Astrocyte (in vitro differentiated cells and primary cell): ENCODE results near the gene MYO5B. TPM values are rescaled to one million over a fixed set of nuclear protein-coding genes. Genes with fewer than 3 reads are reported as not detected.

Experiments
- DNase-seq: peaks from one replicate; pipeline ENCODE4 v3.0.0-alpha.2; 2010; ENCODE audit warnings: low read depth
- FAIRE-seq: peaks from 2 replicates; lab custom pipeline; 2011; peaks lifted over from hg19 to GRCh38; lab: Jason Lieb, UNC
- H2AFZ ChIP-seq: 2 replicates; pipeline ENCODE4 v1.6.0; 2012; ENCODE audit warnings: low read depth, low read length, inconsistent platforms
- H3K27ac ChIP-seq: 2 replicates; pipeline ENCODE4 v1.5.1; 2011; ENCODE audit warnings: low read depth, low read length, inconsistent platforms
- H3K27me3 ChIP-seq: 2 replicates; pipeline ENCODE4 v1.6.0; 2011; ENCODE audit warnings: low read length, inconsistent platforms; ENCODE audit not compliant: insufficient read depth
- H3K36me3 ChIP-seq: 2 replicates; pipeline ENCODE4 v1.5.1; 2011; ENCODE audit warnings: low read length, inconsistent platforms; ENCODE audit not compliant: insufficient read depth
- H3K4me1 ChIP-seq: 2 replicates; pipeline ENCODE4 v1.5.1; 2011; ENCODE audit warnings: low read length, inconsistent platforms; ENCODE audit not compliant: insufficient read depth
- H3K4me2 ChIP-seq: 2 replicates; pipeline ENCODE4 v1.6.0; 2012; ENCODE audit warnings: low read length, inconsistent platforms
- H3K4me3 ChIP-seq: 2 replicates; pipeline ENCODE4 v1.5.1; 2011; ENCODE audit warnings: low read depth, mild to moderate bottlenecking, low read length, inconsistent platforms; ENCODE audit not compliant: insufficient read depth
- H3K79me2 ChIP-seq: 2 replicates; pipeline ENCODE4 v1.6.0; 2012; ENCODE audit warnings: mild to moderate bottlenecking, low read length, inconsistent platforms; ENCODE audit not compliant: insufficient read depth
- H3K9ac ChIP-seq: 2 replicates; pipeline ENCODE4 v1.6.0; 2012; ENCODE audit warnings: mild to moderate bottlenecking, low read length, inconsistent platforms
- H3K9me3 ChIP-seq: 2 replicates; pipeline ENCODE4 v1.5.1; 2012; ENCODE audit warnings: low read depth, mild to moderate bottlenecking, low read length, inconsistent platforms; ENCODE audit not compliant: insufficient read depth
- H4K20me1 ChIP-seq: 2 replicates; pipeline ENCODE4 v1.6.0; 2012; ENCODE audit warnings: low read length, inconsistent platforms; ENCODE audit not compliant: insufficient read depth
- H3K27ac Mint-ChIP-seq: one replicate; pipeline ENCODE4 v1.8.0; 2021; ENCODE audit warnings: mild to moderate bottlenecking, mixed read lengths; ENCODE audit not compliant: unreplicated experiment
- H3K27me3 Mint-ChIP-seq: one replicate; pipeline ENCODE4 v1.8.0; 2021; ENCODE audit warnings: low read depth, mixed read lengths; ENCODE audit not compliant: unreplicated experiment
- H3K36me3 Mint-ChIP-seq: one replicate; pipeline ENCODE4 v1.8.0; 2021; ENCODE audit warnings: low read depth, mixed read lengths; ENCODE audit not compliant: unreplicated experiment
- H3K4me1 Mint-ChIP-seq: one replicate; pipeline ENCODE4 v1.8.0; 2021; ENCODE audit warnings: low read depth, mixed read lengths; ENCODE audit not compliant: unreplicated experiment
- H3K4me3 Mint-ChIP-seq: one replicate; pipeline ENCODE4 v1.8.0; 2021; ENCODE audit warnings: mild to moderate bottlenecking, moderate library complexity, mixed read lengths; ENCODE audit not compliant: unreplicated experiment
- H3K9me3 Mint-ChIP-seq: one replicate; pipeline ENCODE4 v1.8.0; 2021; ENCODE audit warnings: mild to moderate bottlenecking, mixed read lengths; ENCODE audit not compliant: unreplicated experiment
- EZH2 ChIP-seq: IDR thresholded peaks from 2 replicates; pipeline ENCODE4 v1.6.1; 2012; ENCODE audit warnings: mild to moderate bottlenecking, low read length, inconsistent platforms; ENCODE audit not compliant: insufficient read depth
- total RNA-seq: library from RNA; stranded (reverse); gene quantifications from 2 replicates; pipeline ENCODE4 v1.2.1, GENCODE V29; 2021
- TF ChIP-seq, protein P1 (sequence below): IDR thresholded peaks from 2 replicates; pipeline ENCODE4 v1.5.1; 2011; ENCODE audit warnings: low read depth, mild to moderate bottlenecking, inconsistent platforms, low read length, moderate library complexity; ENCODE audit not compliant: insufficient read depth

Gene MYO5B
- total RNA-seq, 1 donor from 2014 or later = 8.3 TPM

DNA sequence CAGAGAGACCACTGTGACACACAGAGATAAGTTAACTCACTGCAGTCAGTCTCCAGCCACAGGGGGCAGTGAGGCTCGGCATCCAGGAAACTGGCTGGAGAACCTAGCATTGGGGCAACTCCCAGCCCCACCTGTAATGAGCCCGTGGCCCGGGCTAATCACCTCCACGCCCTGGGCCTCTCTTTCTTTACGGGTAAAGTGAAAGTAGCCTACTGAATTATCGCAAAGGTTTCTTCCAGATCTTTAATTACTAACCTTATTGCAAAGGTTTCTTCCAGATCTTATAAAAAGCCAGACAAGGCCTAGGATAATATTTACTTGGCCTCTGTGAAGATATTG, 336.0 kb downstream of the MYO5B start:
- Mint-ChIP-seq H3K27ac (peak overlapping the region; percentile 12), H3K9me3 (no peaks in the 10 kb centered on the region), H3K27me3 (no peaks in the 10 kb centered on the region), H3K4me3 (no peak overlapping the region), H3K36me3 (no peaks in the 10 kb centered on the region), H3K4me1 (peaks cover 1% of the 10 kb centered on the region)
- Histone ChIP-seq H3K4me2 (no peak overlapping the region), H3K4me1 (no peaks in the 10 kb centered on the region), H2AFZ (no peak overlapping the region), H3K4me3 (no peak overlapping the region), H3K27me3 (no peaks in the 10 kb centered on the region), H4K20me1 (no peaks in the 10 kb centered on the region), H3K27ac (no peak overlapping the region), H3K79me2 (no peaks in the 10 kb centered on the region), H3K36me3 (no peaks in the 10 kb centered on the region), H3K9ac (no peak overlapping the region), H3K9me3 (no peaks in the 10 kb centered on the region)
- TF ChIP-seq, protein P1, sequence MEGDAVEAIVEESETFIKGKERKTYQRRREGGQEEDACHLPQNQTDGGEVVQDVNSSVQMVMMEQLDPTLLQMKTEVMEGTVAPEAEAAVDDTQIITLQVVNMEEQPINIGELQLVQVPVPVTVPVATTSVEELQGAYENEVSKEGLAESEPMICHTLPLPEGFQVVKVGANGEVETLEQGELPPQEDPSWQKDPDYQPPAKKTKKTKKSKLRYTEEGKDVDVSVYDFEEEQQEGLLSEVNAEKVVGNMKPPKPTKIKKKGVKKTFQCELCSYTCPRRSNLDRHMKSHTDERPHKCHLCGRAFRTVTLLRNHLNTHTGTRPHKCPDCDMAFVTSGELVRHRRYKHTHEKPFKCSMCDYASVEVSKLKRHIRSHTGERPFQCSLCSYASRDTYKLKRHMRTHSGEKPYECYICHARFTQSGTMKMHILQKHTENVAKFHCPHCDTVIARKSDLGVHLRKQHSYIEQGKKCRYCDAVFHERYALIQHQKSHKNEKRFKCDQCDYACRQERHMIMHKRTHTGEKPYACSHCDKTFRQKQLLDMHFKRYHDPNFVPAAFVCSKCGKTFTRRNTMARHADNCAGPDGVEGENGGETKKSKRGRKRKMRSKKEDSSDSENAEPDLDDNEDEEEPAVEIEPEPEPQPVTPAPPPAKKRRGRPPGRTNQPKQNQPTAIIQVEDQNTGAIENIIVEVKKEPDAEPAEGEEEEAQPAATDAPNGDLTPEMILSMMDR = no peak
- no peak for TF ChIP-seq EZH2
- FAIRE-seq = no peak
- no peak for DNase-seq

DNA sequence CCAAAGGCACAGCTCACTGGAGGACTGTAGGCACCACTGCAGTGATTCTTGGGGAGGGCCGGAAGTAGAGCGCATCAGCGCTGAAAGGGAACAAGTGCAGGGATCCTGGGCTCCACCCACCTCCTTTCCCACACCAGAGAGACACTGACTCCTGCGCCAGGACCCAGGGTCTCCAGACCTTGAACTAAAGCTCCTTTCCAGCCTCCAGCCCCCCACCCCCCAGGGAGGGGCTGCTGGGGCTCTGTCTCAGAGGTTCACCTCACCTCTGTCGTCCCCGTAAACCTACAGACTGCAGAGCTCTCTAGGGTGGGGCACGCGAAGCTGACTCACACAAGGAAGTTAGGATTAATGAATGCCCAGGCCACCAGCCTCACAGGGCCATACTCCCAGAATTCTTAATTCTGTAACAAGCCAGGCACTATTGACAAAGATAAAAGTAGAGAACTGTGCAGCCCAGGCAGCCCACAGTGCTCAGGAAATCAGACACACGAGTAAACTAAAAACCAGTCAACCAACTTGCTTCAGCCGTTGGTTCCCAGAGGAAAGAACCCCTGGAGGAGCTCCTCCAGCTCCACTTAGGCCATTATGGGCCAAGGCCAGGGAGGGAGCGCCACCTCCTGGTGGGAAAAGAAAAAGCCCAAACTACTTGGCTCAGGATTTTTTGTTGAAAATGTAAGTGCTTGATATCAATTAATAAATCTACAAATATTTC, 336.5 kb downstream of the MYO5B start:
- peak overlapping the region; percentile 2 for H2AFZ ChIP-seq
- H3K27ac ChIP-seq = no peak overlapping the region
- H3K27me3 ChIP-seq = no peaks in the 10 kb centered on the region
- no peaks in the 10 kb centered on the region for H3K9me3 ChIP-seq
- Mint-ChIP-seq H3K4me3 (no peak overlapping the region), H3K27me3 (no peaks in the 10 kb centered on the region), H3K4me1 (peaks cover 1% of the 10 kb centered on the region), H3K27ac (peak overlapping the region; percentile 12), H3K9me3 (no peaks in the 10 kb centered on the region), H3K36me3 (no peaks in the 10 kb centered on the region)
- DNase-seq = peak; percentile 36
- H3K79me2 ChIP-seq = no peaks in the 10 kb centered on the region
- no peak overlapping the region for H3K9ac ChIP-seq
- TF ChIP-seq, protein P1 = peak; percentile 96
- no peak for TF ChIP-seq EZH2
- no peak for FAIRE-seq
- H3K4me1 ChIP-seq = no peaks in the 10 kb centered on the region
- peak overlapping the region; percentile 9 for H3K4me2 ChIP-seq
- no peak overlapping the region for H3K4me3 ChIP-seq
- no peaks in the 10 kb centered on the region for H4K20me1 ChIP-seq
- no peaks in the 10 kb centered on the region for H3K36me3 ChIP-seq

DNA sequence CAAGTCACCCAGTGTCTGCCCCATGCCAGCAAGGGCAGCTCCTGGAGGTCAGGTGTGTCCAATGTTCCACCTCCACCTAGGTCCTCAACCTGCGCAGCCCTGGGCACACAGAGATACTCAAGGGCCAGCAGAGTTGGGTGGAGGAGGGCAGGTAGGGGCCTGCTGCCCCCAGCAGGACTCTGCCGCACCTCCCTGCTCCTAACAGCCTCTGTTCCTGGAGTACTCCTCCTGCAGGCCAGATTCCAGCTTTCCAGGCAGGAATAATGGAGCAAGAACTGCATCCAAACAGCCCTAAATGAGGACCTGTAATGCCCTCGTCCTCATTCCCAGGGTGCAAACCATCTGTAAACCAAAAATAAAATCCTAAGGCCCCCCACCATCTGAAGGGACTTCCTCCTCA, 337.2 kb downstream of the MYO5B start:
- no peak overlapping the region for H3K27ac Mint-ChIP-seq
- no peaks in the 10 kb centered on the region for H3K9me3 ChIP-seq
- no peak for DNase-seq
- H3K4me2 ChIP-seq = no peak overlapping the region
- peaks cover 1% of the 10 kb centered on the region for H3K4me1 Mint-ChIP-seq
- no peak overlapping the region for H3K4me3 Mint-ChIP-seq
- no peak overlapping the region for H3K4me3 ChIP-seq
- H2AFZ ChIP-seq = no peak overlapping the region
- no peak overlapping the region for H3K9ac ChIP-seq
- no peaks in the 10 kb centered on the region for H3K79me2 ChIP-seq
- no peaks in the 10 kb centered on the region for H3K36me3 Mint-ChIP-seq
- H3K27me3 ChIP-seq = no peaks in the 10 kb centered on the region
- TF ChIP-seq EZH2 = no peak
- TF ChIP-seq, protein P1 = no peak
- H3K4me1 ChIP-seq = no peaks in the 10 kb centered on the region
- no peaks in the 10 kb centered on the region for H3K36me3 ChIP-seq
- peaks cover 3% of the 10 kb centered on the region for H3K27me3 Mint-ChIP-seq
- FAIRE-seq = no peak
- no peak overlapping the region for H3K27ac ChIP-seq
- no peaks in the 10 kb centered on the region for H4K20me1 ChIP-seq
- no peaks in the 10 kb centered on the region for H3K9me3 Mint-ChIP-seq
